Measurements from ENCODE around the gene KLF13.
A peak's percentile ranks its signal among the peaks of the same experiment; 100 is the strongest.

Gene KLF13

DNA sequence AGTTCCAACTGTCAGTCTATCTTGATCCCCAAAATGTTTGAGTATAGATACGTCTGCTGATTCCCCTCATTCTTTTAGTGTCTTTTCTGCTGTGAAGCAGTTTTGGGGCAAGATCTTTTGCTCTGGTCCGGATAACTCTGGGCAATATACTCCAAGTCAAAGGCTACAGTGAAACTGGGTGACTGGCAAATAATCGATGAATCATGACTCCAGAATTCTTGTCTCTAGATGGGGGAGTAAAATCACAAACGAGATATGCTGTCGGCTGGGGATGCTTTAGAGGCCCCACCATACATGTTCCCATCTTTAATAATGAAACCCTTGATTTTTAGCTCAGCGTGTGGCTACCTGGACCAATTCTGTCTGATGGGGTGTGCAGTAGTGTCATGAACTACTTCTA, 76.5 kb downstream of the KLF13 start:
- Mint-ChIP-seq H3K4me3 (no peak overlapping the region), H3K27me3 (no peaks in the 10 kb centered on the region), H3K36me3 (no peaks in the 10 kb centered on the region), H3K9me3 (ENCODE audit: low read depth) (no peaks in the 10 kb centered on the region), H3K27ac (peak overlapping the region; percentile 42), H3K4me1 (ENCODE audit: low read depth) (peaks cover 54% of the 10 kb centered on the region)

DNA sequence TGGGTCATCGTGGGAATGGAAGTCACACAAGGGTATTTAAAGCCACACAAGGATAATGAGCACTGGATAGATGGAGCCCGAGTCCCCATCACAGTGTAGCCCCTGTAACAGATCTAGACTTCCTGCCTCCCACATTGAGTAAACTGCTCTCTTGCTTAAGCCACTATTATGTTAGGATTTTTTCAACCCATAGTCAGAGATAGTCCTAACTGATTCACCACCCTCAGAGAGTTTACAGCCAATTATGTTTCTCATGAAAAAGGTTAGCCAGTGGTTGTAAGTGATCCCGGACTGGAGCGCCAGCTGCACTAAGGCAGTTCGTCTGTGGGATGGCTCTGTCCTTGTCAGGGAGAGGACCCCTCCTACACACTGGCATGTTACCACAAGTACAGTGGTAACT, 77.0 kb downstream of the KLF13 start:
- H3K27me3 Mint-ChIP-seq: no peaks in the 10 kb centered on the region
- H3K27ac Mint-ChIP-seq: peak overlapping the region; percentile 70
- peaks cover 2% of the 10 kb centered on the region for H3K9me3 Mint-ChIP-seq (ENCODE audit: low read depth)
- H3K4me3 Mint-ChIP-seq: no peak overlapping the region
- H3K36me3 Mint-ChIP-seq: peaks cover 2% of the 10 kb centered on the region
- peaks cover 49% of the 10 kb centered on the region for H3K4me1 Mint-ChIP-seq (ENCODE audit: low read depth)

GRCh38 chr15:31404345-31404744, 77.7 kb downstream of the KLF13 start:
- Mint-ChIP-seq H3K27ac (peak overlapping the region; percentile 85), H3K4me1 (ENCODE audit: low read depth) (peaks cover 43% of the 10 kb centered on the region), H3K4me3 (peak overlapping the region; percentile 56), H3K36me3 (peaks cover 6% of the 10 kb centered on the region), H3K9me3 (ENCODE audit: low read depth) (peaks cover 4% of the 10 kb centered on the region), H3K27me3 (no peaks in the 10 kb centered on the region)

GRCh38 chr15:31405200-31405920, 78.7 kb downstream of the KLF13 start:
- H3K36me3 Mint-ChIP-seq: peaks cover 6% of the 10 kb centered on the region
- peak overlapping the region; percentile 56 for H3K4me3 Mint-ChIP-seq
- peak overlapping the region; percentile 85 for H3K27ac Mint-ChIP-seq
- H3K27me3 Mint-ChIP-seq: no peaks in the 10 kb centered on the region
- H3K9me3 Mint-ChIP-seq (ENCODE audit: low read depth): peaks cover 4% of the 10 kb centered on the region
- H3K4me1 Mint-ChIP-seq (ENCODE audit: low read depth): peaks cover 33% of the 10 kb centered on the region

- H3K4me3 Mint-ChIP-seq: no peak overlapping the region
- H3K27me3 Mint-ChIP-seq: no peaks in the 10 kb centered on the region
- H3K27ac Mint-ChIP-seq: no peak overlapping the region
- H3K4me1 Mint-ChIP-seq (ENCODE audit: low read depth): peaks cover 31% of the 10 kb centered on the region
- peaks cover 4% of the 10 kb centered on the region for H3K9me3 Mint-ChIP-seq (ENCODE audit: low read depth)
- H3K36me3 Mint-ChIP-seq: peaks cover 6% of the 10 kb centered on the region
Measured at GRCh38 chr15:31407376-31407775, 80.7 kb downstream of the KLF13 start.

DNA sequence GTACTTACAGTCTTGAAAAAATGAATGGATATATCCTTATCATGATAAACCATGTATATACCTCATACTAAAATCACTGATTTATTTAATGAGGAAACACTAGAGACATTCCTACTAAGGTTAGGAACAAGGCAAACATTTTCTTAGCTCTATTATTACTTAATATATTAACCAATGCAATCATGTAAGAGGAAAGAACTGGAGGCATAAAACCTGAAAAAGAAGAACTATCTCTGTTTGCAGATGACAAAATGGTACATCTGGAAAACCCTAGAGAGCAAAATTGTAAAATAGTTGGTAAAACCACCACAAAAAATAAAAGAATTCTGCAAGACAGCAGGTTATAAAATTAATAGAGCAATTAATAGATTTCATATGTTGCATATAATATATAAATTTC, 81.2 kb downstream of the KLF13 start:
- H3K4me1 Mint-ChIP-seq (ENCODE audit: low read depth): peaks cover 31% of the 10 kb centered on the region
- H3K36me3 Mint-ChIP-seq: peaks cover 6% of the 10 kb centered on the region
- H3K27ac Mint-ChIP-seq: no peak overlapping the region
- peaks cover 4% of the 10 kb centered on the region for H3K9me3 Mint-ChIP-seq (ENCODE audit: low read depth)
- H3K4me3 Mint-ChIP-seq: no peak overlapping the region
- H3K27me3 Mint-ChIP-seq: no peaks in the 10 kb centered on the region

GRCh38 chr15:31408724-31409123, 82.1 kb downstream of the KLF13 start:
- H3K36me3 Mint-ChIP-seq: peaks cover 6% of the 10 kb centered on the region
- H3K27me3 Mint-ChIP-seq: no peaks in the 10 kb centered on the region
- H3K4me3 Mint-ChIP-seq: no peak overlapping the region
- H3K9me3 Mint-ChIP-seq (ENCODE audit: low read depth): peaks cover 4% of the 10 kb centered on the region
- peaks cover 31% of the 10 kb centered on the region for H3K4me1 Mint-ChIP-seq (ENCODE audit: low read depth)
- no peak overlapping the region for H3K27ac Mint-ChIP-seq

GRCh38 chr15:31409171-31409570, 82.5 kb downstream of the KLF13 start:
- no peaks in the 10 kb centered on the region for H3K27me3 Mint-ChIP-seq
- no peak overlapping the region for H3K4me3 Mint-ChIP-seq

DNA sequence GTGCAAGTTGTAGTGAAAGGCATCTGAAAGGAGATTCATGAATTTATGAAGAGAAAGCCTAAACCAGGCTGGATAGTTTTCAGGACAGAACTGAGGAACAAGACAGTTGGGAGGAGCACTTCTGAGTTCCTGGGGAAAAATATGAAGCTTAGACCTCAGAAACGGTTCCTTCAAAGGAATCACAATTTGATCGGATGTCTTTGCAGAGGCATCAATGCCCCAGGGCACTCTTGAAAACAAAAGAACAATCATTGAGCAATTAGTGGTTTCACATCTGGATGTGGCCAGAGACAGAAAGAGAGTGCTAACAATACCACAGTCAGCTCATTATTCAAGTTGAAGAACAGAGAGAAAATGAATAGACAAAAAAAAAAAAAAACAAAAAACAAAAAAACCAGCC, 86.2 kb downstream of the KLF13 start:
- Mint-ChIP-seq H3K4me3 (no peak overlapping the region), H3K27me3 (no peaks in the 10 kb centered on the region), H3K4me1 (ENCODE audit: low read depth) (no peaks in the 10 kb centered on the region), H3K27ac (no peak overlapping the region), H3K9me3 (ENCODE audit: low read depth) (peaks cover 4% of the 10 kb centered on the region), H3K36me3 (peaks cover 6% of the 10 kb centered on the region)

More at GRCh38 chr15:31409171-31409570, 82.5 kb downstream of the KLF13 start:
- H3K27ac Mint-ChIP-seq: no peak overlapping the region
- H3K4me1 Mint-ChIP-seq (ENCODE audit: low read depth): peaks cover 28% of the 10 kb centered on the region
- H3K36me3 Mint-ChIP-seq: peaks cover 6% of the 10 kb centered on the region
- H3K9me3 Mint-ChIP-seq (ENCODE audit: low read depth): peaks cover 4% of the 10 kb centered on the region

DNA sequence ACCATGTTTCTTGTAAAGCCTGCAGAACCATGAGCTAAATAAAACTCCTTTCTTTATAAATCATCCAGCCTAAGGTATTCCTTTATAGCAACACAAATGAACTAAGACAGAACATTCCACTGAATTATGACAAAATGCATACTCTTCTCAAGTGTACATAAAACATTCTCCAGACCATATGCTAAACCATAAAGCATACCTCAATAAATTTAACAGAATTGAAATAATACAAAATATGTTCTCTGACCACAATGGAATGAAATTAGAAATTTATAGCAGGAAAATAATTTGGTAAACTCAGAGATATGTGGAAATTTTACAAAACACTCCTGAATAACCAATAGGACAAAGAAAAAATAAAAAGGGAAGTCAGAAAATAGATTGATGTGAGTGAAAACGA, 88.6 kb downstream of the KLF13 start:
- no peak overlapping the region for H3K27ac Mint-ChIP-seq

DNA sequence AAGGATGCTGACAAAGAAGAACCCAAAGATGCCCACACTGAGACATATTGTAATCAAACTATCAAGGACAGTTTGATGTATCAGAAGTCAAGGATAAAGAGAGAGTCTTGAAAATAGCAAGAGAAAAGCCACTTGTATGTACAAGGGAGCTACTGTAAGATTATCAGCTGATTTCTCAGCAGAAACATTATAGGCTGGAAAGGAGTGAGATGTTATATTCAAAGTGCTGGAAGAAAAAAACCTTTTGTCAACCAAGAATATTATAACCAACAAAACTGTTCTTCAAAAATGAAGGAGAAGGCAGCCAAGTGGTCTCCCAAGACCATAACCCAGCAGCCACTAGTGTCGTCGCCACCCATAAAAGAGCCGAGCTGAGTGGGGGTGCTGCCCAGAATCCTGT, 93.2 kb downstream of the KLF13 start:
- Mint-ChIP-seq H3K27me3 (no peaks in the 10 kb centered on the region), H3K9me3 (ENCODE audit: low read depth) (peaks cover 13% of the 10 kb centered on the region), H3K4me3 (no peak overlapping the region), H3K4me1 (ENCODE audit: low read depth) (peaks cover 2% of the 10 kb centered on the region), H3K27ac (no peak overlapping the region), H3K36me3 (peaks cover 17% of the 10 kb centered on the region)

More for the DNA sequence above, 88.6 kb downstream of the KLF13 start:
- peaks cover 9% of the 10 kb centered on the region for H3K9me3 Mint-ChIP-seq (ENCODE audit: low read depth)
- H3K27me3 Mint-ChIP-seq: no peaks in the 10 kb centered on the region
- no peak overlapping the region for H3K4me3 Mint-ChIP-seq
- peaks cover 11% of the 10 kb centered on the region for H3K36me3 Mint-ChIP-seq
- H3K4me1 Mint-ChIP-seq (ENCODE audit: low read depth): no peaks in the 10 kb centered on the region

- H3K9me3 Mint-ChIP-seq (ENCODE audit: low read depth): peaks cover 4% of the 10 kb centered on the region
- H3K4me3 Mint-ChIP-seq: no peak overlapping the region
- H3K4me1 Mint-ChIP-seq (ENCODE audit: low read depth): peaks cover 30% of the 10 kb centered on the region
- H3K27ac Mint-ChIP-seq: no peak overlapping the region
- H3K27me3 Mint-ChIP-seq: no peaks in the 10 kb centered on the region
- H3K36me3 Mint-ChIP-seq: peaks cover 6% of the 10 kb centered on the region
Measured at GRCh38 chr15:31427411-31427810, 100.8 kb downstream of the KLF13 start.
